ENCODE results near the gene SART3.

SART3 gene

DNA sequence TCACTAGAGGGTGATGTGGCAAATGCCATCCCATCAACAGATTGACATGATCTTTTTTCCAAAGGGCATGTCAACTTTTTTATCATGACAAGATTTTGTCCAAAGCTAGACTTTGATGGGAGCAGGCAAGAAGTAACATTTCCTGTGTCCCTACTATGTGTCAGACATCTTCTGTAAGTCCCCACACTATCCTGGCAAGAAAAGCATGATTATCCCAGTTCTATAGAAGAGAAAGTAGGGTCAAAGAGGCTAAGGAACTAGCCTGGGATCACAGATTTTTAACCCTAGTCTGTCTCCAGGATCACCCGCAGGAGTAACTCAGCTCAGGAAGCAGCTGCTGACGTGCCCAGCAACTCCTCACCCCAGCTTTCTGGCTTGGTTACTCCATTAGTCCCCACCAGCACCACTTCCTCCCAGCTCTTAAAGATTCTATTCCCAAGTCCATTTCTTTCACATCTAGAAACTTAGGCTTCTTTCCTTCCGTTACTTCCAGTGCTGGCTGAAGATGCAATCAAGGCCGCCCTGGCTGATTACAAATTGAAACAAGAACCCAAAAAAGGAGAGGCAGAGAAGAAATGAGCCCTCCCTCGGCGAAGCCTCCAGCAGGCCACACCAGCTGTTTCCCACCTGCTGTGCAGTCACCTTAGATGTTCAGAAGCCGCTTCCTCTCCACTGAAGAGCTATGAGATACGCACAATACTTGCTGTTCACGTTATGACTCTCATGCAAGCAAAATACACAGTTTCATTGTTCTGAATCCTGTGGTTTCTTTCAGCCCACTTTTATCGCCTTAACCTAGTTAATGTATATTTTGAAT lies 7.6 kb upstream of the SART3 start:
- DNase-seq (ENCODE audit: extremely low read depth, low read depth) = no peak
- TF ChIP-seq, protein P1, sequence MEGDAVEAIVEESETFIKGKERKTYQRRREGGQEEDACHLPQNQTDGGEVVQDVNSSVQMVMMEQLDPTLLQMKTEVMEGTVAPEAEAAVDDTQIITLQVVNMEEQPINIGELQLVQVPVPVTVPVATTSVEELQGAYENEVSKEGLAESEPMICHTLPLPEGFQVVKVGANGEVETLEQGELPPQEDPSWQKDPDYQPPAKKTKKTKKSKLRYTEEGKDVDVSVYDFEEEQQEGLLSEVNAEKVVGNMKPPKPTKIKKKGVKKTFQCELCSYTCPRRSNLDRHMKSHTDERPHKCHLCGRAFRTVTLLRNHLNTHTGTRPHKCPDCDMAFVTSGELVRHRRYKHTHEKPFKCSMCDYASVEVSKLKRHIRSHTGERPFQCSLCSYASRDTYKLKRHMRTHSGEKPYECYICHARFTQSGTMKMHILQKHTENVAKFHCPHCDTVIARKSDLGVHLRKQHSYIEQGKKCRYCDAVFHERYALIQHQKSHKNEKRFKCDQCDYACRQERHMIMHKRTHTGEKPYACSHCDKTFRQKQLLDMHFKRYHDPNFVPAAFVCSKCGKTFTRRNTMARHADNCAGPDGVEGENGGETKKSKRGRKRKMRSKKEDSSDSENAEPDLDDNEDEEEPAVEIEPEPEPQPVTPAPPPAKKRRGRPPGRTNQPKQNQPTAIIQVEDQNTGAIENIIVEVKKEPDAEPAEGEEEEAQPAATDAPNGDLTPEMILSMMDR (IDR thresholded peaks at IDR 0.05; ENCODE audit: low read depth, low read length) = no peak

DNA sequence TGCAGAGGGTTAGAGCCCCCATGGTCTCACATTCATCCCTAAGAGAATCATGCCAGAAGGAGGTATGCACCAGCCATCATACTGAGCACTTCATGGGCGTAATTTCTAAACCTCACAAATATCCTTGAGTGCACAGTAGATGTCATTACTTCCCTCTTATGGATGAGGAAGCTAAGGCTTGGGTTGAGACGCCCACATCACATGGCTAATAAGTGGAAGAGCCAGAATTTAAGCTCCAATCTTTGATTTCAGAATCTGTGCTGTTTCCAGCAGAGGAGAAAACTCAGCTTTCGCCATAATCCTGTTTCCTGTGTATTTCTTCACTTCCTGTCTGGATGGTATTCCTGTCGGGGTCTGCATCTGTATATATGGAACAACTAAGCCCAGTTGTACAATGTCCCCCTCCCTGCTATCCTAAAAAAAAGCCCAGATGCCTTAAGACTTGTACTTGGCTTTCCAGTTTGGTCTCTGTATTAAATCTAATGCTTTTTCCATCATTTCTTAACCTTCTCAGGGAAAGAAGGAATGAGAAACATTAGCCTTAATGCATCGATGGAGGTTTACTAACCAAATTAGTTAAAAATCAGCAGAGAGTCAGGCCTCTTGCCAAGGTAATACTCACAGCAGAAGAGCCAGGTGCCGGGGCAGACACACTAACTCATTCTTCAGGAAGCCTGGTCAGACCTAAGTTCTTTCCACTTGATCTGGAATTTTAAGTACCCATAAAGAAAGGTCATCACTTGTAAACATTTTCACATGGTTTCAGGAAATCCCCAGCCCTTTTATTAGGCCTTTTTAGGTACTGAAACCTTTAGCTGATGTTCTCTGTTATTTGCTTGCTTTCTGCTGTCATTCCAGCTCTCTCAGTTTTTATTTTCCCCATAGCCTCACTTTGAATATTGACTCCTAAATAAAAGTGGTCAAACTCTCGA lies 6.7 kb upstream of the SART3 start:
- DNase-seq (ENCODE audit: extremely low read depth, low read depth) = no peak
- TF ChIP-seq, protein P1 (IDR thresholded peaks at IDR 0.05; ENCODE audit: low read depth, low read length) = no peak

DNA sequence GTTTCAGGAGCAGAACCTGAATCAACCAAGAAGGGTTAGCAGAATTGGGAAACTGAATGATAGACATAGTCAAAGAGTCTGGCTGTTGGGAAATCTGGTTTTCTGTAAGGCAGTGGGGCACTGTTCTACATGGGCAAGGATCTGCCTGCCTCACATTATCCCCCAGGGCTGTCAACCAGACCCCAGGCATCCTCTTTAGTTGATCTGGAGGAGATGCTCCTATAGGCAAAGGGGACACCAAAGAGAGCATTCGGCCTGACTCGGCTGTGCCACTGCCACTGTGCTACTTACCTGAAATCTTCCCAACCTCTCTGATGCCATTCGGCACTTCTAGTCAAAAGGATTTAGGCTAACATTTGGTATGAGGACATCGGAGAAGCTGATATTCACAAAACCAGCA lies 5.5 kb upstream of the SART3 start:
- DNase-seq (ENCODE audit: extremely low read depth, low read depth) = no peak
- TF ChIP-seq, protein P1 (IDR thresholded peaks at IDR 0.05; ENCODE audit: low read depth, low read length) = no peak

DNA sequence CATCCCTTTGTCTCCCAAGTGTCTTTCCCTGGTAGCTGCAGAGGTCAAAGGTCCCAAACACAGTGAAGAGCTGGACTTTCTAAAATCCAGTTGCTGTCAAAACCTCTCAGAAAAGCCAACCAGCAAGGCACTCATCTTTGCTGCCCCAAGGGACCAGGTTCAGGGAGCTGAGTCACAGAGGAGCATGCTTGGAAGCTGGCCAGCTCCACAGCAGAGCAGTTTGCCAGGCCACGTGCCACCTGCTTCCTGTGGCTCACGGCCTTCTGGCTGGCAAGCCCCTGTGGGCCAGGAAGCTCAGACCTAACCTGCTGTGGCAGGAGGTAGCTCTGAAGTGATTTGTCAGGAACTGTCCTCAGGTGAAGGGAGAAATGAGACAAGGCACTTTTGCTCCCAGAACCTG lies 5.0 kb upstream of the SART3 start:
- TF ChIP-seq, protein P1 (IDR thresholded peaks at IDR 0.05; ENCODE audit: low read depth, low read length) = no peak

DNA sequence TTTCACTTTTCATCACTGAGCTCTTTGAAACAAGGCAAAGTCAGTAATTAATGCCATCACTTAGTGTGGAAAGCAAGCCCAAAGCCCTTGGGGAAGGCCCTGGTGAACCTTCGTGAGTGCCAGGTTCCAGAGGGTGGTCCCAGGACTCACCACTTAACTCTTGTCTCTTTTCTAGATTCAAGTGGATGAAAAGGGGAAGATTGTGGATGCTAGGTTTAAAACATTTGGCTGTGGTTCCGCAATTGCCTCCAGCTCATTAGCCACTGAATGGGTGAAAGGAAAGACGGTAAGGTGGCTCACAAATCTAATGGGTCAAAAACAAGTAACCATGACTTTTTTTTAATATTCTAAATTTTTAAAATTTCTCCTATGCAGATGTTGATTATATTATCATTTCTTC lies 4.2 kb upstream of the SART3 start:
- TF ChIP-seq, protein P1 (IDR thresholded peaks at IDR 0.05; ENCODE audit: low read depth, low read length) = no peak

More for the DNA sequence above, 5.0 kb upstream of the SART3 start:
- peak; percentile 40 for DNase-seq (ENCODE audit: extremely low read depth, low read depth)

DNA sequence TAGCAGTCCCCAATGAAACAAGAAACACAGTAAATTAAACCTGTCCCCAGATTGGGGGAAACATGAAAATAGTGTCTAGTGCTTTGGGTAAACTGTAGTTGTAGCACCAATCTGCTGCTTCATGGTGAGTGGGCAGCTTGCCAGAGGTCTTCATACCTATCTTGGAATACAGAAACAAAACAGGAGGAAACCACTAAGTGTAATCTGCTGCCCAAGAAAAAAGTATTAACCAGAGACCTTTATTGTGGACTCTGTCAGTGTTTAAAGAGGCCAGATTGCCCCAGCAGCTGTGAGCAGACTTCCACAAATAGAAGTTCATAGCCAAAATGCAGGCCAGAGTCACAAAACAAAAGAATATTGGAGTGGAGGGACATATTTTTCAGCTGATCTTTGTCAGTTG lies 3.8 kb upstream of the SART3 start:
- DNase-seq (ENCODE audit: extremely low read depth, low read depth) = no peak
- TF ChIP-seq, protein P1 (IDR thresholded peaks at IDR 0.05; ENCODE audit: low read depth, low read length) = no peak

More for the DNA sequence above, 4.2 kb upstream of the SART3 start:
- no peak for DNase-seq (ENCODE audit: extremely low read depth, low read depth)

DNA sequence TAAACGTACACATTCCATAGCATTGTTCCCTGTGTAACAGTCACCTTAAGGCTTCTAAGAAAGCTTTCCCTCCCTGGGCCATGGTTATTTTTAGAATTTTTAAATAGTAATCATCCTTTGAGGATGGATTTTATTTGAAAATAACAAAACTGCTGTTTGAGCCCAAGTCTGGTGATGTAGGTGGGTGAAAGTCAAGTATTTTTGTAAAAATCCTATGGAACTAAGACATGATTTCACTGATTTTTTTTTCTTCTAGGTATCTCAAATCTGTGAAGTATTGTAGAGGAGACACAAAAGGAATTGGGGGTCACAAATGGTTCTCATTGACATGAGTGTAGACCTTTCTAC lies 2.8 kb upstream of the SART3 start:
- DNase-seq (ENCODE audit: extremely low read depth, low read depth) = no peak
- TF ChIP-seq, protein P1 (IDR thresholded peaks at IDR 0.05; ENCODE audit: low read depth, low read length) = no peak
